HG03196 (cell line): Measurements from ENCODE around the gene COX7A1.
"Not testable (repeated sequence)": the region's sequence is repeated elsewhere in the genome, so short reads cannot be mapped to it uniquely, and the experiment has no call there.

Experiments used
- ATAC-seq: cut with Tn5 transposase; IDR thresholded peaks from one replicate; pipeline ENCODE4 v1.9.1; 2021; ENCODE audit not compliant: unreplicated experiment

COX7A1 gene

GRCh38 chr19:36152352-36153091, at the start of gene COX7A1:
Gene COX7A1, minus strand, starts transcription at chr19:36152447. Its CDS starts 40 bp downstream, at chr19:36152407.
- ATAC-seq, result no peak

DNA sequence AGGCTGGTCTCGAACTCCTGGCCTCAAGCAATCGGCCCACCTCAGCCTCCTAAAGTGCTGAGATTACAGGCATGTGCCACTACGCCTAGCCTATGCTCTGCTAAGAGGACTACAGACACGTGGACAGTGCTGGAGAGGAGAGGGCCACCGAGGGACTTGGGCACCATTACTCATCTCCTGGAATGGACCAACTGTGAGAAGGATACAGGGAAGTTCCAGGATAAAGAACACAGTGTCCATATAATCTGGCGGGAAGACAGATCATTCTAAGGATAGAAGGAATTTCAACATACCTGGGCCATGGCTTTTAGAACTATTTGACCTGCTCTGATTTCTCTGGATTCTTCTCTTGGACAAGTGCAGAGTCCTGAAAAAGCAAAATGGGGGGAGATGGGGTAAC, 49.4 kb upstream of the COX7A1 start:
- no peak for ATAC-seq

DNA sequence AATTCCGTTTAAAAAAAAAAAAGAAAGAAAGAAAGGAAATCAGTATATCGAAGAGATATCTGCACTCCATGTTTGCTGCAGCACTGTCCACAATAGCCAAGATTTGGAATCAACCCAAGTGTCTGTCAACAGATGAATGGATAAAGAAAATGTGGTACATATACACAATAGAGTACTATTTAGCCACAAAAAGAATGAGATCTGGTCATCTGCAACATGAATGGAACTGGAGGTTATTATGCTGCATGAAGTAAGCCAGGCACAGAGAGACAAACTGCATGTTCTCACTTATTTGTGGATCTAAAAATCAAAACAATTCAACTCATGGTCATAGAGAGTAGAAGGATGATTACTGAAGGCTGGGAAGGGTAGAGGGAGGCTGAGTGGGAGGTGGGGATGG, 45.9 kb upstream of the COX7A1 start:
- ATAC-seq, result no peak

- ATAC-seq, result no peak
Observed at GRCh38 chr19:36196249-36196648, 44.0 kb upstream of the COX7A1 start.

- ATAC-seq, result not testable (repeated sequence)
Observed at GRCh38 chr19:36186722-36187121, 34.5 kb upstream of the COX7A1 start.

- no peak for ATAC-seq
Observed at GRCh38 chr19:36183245-36183628, 31.0 kb upstream of the COX7A1 start.

DNA sequence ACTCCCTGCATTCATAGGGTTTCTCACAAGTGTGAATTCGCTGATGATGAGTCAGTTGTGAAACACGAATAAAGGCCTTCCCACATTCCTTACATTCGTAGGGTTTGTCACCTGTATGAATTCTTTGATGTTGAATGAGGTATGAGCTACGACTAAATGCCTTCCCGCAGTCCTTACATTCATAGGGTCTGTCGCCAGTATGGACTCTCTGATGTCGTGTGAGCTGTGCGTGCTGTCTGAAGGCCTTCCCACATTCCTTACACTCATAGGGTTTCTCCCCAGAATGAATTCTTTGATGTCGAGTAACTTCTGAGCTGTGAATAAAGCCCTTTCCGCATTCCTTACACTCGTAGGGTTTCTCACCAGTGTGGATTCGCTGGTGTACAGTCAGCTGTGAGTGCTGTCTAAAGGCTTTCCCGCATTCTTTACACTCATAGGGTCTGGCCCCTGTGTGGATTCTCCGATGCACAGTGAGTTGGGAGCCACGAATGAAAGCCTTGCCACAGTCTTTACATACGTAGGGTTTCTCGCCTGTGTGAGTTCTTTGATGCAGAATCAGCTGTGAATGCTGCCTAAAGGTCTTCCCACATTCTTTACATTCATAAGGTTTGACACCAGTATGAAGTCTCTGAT, 30.5 kb upstream of the COX7A1 start:
- ATAC-seq, result no peak

GRCh38 chr19:36179077-36179476, 26.8 kb upstream of the COX7A1 start:
- not testable (repeated sequence) for ATAC-seq

- not testable (repeated sequence) for ATAC-seq
Observed at GRCh38 chr19:36173846-36174245, 21.6 kb upstream of the COX7A1 start.

GRCh38 chr19:36172852-36173251, 20.6 kb upstream of the COX7A1 start:
- ATAC-seq, result no peak

DNA sequence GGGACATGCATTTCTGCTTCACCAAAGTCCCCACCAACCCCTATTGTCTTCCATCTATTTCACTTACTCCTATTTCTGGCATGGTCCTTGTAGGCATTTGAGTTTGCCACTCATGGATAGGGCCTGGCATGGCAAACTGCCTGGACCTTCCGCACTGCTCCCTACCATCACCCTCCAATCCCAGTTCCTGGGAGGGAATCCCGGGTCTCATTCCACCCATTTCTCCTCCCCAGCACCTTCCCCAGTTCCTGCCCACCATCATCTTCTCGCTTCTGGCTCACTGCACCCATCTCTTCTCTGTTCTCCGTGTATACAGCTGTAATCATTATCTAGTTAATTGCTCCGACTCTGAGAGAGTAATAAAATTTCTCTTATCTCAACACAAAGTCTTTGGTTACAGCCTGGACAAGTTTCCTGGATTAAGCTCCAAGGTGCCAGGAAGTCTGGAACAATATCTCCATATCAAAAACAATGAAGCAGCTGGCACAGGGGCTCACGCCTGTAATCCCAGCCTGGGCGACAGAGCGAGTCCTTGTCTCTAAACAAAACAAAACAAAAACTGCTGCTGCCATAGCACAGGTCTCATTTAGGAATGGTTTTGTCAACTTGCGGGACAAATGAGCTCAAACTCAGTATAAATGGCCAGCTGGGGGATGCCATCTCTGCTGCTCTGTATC, 17.0 kb upstream of the COX7A1 start:
- no peak for ATAC-seq

DNA sequence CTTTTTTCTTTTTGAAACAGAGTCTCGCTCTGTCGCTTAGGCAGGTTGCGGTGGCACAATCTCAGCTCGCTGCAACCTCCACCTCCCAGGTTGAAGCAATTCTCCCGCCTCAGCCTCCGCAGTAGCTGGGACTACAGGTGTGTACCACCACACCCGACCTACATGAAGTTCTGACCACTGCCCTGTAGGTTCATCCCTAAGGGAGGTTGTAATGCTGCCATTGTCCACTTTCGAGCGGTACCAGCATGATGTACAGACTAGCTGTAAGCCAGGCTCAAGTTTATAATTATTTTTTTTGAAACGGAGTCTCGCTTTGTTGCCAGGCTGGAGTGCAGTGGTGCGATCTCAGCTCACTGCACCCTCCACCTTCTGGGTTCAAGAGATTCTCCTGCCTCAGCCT, 11.6 kb upstream of the COX7A1 start:
- ATAC-seq, result no peak

DNA sequence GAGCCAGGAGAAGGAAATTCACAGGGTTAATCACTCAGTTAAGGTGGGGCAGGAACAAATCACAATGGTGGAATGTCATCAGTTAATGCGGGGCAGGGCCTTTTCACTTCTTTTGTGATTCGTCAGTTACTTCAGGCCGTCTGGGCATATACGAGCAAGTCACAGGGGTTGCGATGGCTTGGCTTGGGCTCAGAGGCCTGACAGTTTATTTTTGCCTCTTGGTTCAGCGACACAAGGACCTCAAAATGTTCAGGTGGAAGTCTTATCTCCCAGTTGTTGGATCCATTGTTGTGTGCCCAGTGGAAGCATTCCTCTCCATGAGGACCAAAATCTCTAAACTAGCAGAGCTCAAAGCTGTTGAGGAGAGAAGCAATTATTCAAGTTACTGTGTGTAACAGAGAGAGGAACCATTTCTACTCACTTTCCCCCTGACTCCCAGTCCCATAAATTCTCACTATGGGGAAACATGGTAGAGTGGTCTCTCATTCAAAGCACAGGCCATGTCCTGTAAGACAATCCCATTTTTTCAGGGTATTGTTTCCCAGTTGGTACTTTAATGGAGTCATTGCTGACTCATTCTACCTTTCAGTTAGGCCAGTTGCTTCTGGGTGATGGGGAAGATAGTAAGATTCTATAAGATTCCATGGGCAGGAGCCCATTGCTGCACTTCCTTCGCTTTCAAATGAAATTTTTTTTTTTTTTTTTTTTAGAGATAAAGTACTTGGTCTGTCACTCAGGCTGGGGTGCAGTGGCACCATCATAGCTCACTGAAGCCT, 8.8 kb upstream of the COX7A1 start:
- ATAC-seq, result no peak

- ATAC-seq, result no peak
Observed at GRCh38 chr19:36153126-36153525, 879 bp upstream of the COX7A1 start.

DNA sequence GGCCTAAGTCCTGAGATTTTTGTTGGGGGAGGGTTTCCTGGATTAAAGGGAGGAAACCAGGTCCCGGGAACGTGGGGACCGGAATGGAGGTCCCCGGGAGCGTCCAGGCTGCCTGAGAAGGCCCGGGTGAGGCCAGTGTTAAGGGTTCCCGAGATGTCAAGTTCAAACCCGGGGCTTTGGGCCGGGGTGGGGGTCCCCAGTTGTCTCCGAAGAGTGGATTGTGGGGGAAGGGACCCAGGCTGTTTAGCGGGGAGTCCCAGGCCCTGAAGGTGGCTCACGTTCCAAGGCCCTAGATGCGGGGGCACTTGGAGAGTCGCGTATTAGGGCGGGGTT, 262 bp downstream of the COX7A1 start:
- no peak for ATAC-seq

- ATAC-seq, result no peak
Observed at GRCh38 chr19:36151144-36152018, 866 bp downstream of the COX7A1 start.

GRCh38 chr19:36150586-36150985, 1.7 kb downstream of the COX7A1 start:
- no peak for ATAC-seq

DNA sequence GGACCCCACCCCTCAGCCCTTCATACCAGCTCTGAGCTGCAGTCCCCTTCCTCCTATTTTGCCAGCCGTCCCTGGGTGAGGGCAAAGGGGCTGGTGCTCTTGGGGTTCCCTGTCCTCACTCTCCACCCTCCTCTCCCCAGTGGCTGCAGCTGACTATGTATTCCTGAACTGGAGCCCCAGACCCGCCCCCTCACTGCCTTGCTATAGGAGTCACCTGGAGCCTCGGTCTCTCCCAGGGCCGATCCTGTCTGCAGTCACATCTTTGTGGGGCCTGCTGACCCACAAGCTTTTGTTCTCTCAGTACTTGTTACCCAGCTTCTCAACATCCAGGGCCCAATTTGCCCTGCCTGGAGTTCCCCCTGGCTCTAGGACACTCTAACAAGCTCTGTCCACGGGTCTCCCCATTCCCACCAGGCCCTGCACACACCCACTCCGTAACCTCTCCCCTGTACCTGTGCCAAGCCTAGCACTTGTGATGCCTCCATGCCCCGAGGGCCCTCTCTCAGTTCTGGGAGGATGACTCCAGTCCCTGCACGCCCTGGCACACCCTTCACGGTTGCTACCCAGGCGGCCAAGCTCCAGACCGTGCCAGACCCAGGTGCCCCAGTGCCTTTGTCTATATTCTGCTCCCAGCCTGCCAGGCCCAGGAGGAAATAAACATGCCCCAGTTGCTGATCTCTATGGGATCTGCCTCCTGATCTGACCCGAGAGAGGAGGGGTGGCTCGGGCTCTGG, 2.4 kb downstream of the COX7A1 start:
- ATAC-seq, result no peak

DNA sequence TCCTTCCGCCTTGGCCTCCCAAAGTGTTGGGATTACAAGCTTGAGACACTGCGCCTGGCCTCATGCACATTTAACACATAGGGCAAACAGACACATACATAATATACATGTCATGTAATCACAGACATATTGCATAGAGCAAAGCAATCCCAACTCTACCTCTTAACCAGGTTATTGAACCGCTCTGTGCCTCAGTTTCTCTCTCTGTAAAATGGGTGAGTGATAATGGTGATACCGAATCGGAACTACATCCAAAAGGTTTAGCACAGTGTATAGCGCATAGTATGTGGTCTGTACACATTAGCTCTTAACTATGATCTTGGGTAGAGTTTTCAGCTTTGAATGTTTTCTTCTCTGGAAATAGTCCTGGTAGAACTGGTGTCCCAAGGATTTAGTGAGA, 7.6 kb downstream of the COX7A1 start:
- no peak for ATAC-seq

GRCh38 chr19:36142496-36142895, 9.8 kb downstream of the COX7A1 start:
- no peak for ATAC-seq
